ENCODE measurements around the gene VAPB. TPM values are rescaled to one million over a fixed set of nuclear protein-coding genes. Genes with fewer than 3 reads are reported as not detected.

VAPB gene
- total RNA-seq, 3 donors from 2014 or later = 34.8 to 39.1 (median 35.9) TPM

- H3K4me1 Mint-ChIP-seq (ENCODE audit: low read depth) = no peaks in the 10 kb centered on the region
- H3K36me3 Mint-ChIP-seq (ENCODE audit: insufficient read depth) = no peaks in the 10 kb centered on the region
- no peak overlapping the region for H3K4me3 Mint-ChIP-seq
- no peaks in the 10 kb centered on the region for H3K27me3 Mint-ChIP-seq (ENCODE audit: low read depth)
- no peaks in the 10 kb centered on the region for H3K9me3 Mint-ChIP-seq
- ATAC-seq (no peak), DNase-seq (no peak)
These were observed 106.8 kb downstream of the VAPB start for GRCh38 chr20:58495623-58496428.

DNA sequence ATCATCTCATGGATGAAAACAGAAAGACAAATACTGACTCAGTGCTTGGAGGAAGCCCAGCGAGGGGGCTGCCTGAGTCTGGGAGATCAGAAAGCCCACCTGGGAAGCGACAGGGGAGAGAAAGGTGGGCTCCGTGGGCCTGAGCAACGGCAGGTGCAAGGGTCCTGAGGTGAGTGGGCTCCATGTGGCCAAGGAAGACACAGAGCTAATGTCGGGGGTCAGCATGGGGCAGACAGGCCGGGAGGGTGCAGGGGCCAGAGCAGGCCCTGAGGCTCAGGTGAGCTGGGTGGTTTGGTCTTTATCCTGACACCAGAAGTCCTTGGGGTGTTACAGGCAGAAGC lies 107.4 kb downstream of the VAPB start:
- Mint-ChIP-seq H3K27me3 (ENCODE audit: low read depth) (no peaks in the 10 kb centered on the region), H3K4me3 (no peak overlapping the region), H3K36me3 (ENCODE audit: insufficient read depth) (no peaks in the 10 kb centered on the region), H3K9me3 (no peaks in the 10 kb centered on the region), H3K4me1 (ENCODE audit: low read depth) (no peaks in the 10 kb centered on the region)
- DNase-seq = no peak
- ATAC-seq = no peak

GRCh38 chr20:58497076-58497641 lies 108.1 kb downstream of the VAPB start:
- H3K27me3 Mint-ChIP-seq (ENCODE audit: low read depth) = no peaks in the 10 kb centered on the region
- H3K4me3 Mint-ChIP-seq = no peak overlapping the region
- ATAC-seq (no peak), DNase-seq (no peak)
- no peaks in the 10 kb centered on the region for H3K9me3 Mint-ChIP-seq
- no peaks in the 10 kb centered on the region for H3K4me1 Mint-ChIP-seq (ENCODE audit: low read depth)
- no peaks in the 10 kb centered on the region for H3K36me3 Mint-ChIP-seq (ENCODE audit: insufficient read depth)

DNA sequence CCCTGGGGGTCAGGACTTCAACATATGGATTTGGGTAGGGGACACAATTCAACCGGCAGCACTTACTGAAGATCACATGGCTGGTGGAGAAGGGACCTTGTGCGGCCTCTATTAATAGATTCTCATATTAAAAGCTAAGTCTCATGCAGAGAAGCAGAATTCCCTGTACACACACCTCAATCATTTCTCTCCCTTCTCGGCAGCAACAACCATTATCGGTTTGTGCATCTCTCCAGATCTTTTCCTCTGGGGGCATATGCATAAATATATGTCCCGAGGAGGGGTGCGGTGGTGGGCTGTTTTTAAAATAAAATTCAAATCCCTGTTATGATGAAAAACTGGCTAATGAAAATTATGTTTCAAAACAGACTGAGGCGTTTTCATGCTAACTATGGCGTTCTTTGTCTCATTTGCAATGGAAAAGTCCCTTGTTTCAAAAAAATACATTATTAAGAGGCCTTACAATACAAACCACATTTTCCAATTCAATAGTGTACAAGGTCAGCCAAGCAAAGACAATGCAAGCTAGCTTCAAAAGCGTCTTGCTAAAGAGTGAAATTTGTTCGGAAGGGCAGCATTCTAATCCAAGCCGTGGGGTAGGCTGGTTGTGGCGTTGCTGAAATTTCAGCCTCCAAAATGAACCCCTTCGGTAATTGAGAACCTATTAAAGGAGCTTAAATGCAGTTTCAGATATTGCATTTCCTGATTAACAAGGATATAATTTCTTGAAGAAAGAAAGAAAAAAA lies 108.9 kb downstream of the VAPB start:
- no peaks in the 10 kb centered on the region for H3K4me1 Mint-ChIP-seq (ENCODE audit: low read depth)
- no peaks in the 10 kb centered on the region for H3K9me3 Mint-ChIP-seq
- no peak for ATAC-seq
- H3K36me3 Mint-ChIP-seq (ENCODE audit: insufficient read depth) = no peaks in the 10 kb centered on the region
- DNase-seq = no peak
- H3K4me3 Mint-ChIP-seq = no peak overlapping the region
- H3K27me3 Mint-ChIP-seq (ENCODE audit: low read depth) = no peaks in the 10 kb centered on the region

- ATAC-seq (no peak), DNase-seq (no peak)
- Mint-ChIP-seq H3K9me3 (no peaks in the 10 kb centered on the region), H3K36me3 (ENCODE audit: insufficient read depth) (no peaks in the 10 kb centered on the region), H3K4me3 (no peak overlapping the region), H3K4me1 (ENCODE audit: low read depth) (no peaks in the 10 kb centered on the region), H3K27me3 (ENCODE audit: low read depth) (no peaks in the 10 kb centered on the region)
These were observed 109.5 kb downstream of the VAPB start for GRCh38 chr20:58498470-58499068.

- Mint-ChIP-seq H3K4me3 (no peak overlapping the region), H3K4me1 (ENCODE audit: low read depth) (no peaks in the 10 kb centered on the region), H3K36me3 (ENCODE audit: insufficient read depth) (no peaks in the 10 kb centered on the region), H3K27me3 (ENCODE audit: low read depth) (no peaks in the 10 kb centered on the region), H3K9me3 (peaks cover 6% of the 10 kb centered on the region)
- DNase-seq (no peak), ATAC-seq (no peak)
These were observed 111.2 kb downstream of the VAPB start for GRCh38 chr20:58500256-58500655.

Other genes with a start within 250 kb of the VAPB start
- gene ANKRD60, start 160.6 kb upstream of the VAPB start, total RNA-seq = not detected
- gene RAB22A, start 79.5 kb upstream of the VAPB start, total RNA-seq = 10 to 100 TPM; 15.9 to 17.9 (median 17.3) TPM
- not detected for gene APCDD1L, start 126.2 kb downstream of the VAPB start, total RNA-seq

All from activated T-cell treated with anti-CD3 and anti-CD28 coated beads, Interleukin-2, amount 50 U/mL, for 4 hours (primary cell).